ENCODE measurements around the gene SPATA19.

DNA sequence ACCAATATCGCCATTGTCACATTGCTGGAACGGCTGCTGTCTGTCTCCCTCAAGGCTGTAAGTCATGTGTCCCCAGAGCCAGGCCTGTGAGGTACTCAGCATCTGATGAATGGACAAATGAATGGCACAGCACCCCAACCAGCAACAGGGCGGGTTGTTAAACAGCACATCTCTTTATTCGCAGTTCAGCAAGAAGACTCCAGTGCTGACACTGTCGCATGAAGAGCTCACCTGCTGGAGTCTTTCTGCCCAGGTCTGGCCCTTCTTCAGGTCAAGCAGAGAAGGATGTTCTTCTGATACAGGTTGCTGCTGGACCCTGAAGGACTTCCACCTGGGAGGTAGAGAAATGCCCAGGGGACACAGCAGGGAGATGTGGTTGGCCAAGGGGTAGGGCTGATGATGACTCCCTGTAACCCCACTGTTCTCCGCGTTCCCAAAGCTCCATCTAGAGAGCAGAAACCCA is 4.8 kb downstream of the SPATA19 start:
- TF ChIP-seq, protein P1, sequence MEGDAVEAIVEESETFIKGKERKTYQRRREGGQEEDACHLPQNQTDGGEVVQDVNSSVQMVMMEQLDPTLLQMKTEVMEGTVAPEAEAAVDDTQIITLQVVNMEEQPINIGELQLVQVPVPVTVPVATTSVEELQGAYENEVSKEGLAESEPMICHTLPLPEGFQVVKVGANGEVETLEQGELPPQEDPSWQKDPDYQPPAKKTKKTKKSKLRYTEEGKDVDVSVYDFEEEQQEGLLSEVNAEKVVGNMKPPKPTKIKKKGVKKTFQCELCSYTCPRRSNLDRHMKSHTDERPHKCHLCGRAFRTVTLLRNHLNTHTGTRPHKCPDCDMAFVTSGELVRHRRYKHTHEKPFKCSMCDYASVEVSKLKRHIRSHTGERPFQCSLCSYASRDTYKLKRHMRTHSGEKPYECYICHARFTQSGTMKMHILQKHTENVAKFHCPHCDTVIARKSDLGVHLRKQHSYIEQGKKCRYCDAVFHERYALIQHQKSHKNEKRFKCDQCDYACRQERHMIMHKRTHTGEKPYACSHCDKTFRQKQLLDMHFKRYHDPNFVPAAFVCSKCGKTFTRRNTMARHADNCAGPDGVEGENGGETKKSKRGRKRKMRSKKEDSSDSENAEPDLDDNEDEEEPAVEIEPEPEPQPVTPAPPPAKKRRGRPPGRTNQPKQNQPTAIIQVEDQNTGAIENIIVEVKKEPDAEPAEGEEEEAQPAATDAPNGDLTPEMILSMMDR (IDR thresholded peaks at IDR 0.05), result no peak
- no peak for TF ChIP-seq POLR2A (IDR thresholded peaks at IDR 0.05)
